GM19468 (cell line): ENCODE measurements around the gene MRPL20.

Experiments used
- ATAC-seq: cut with Tn5 transposase; IDR thresholded peaks from one replicate; pipeline ENCODE4 v1.9.1; 2021; ENCODE audit warnings: mild to moderate bottlenecking, moderate library complexity, moderate number of reproducible peaks; ENCODE audit not compliant: unreplicated experiment; ENCODE audit errors: extremely low read depth

MRPL20 gene

GRCh38 chr1:1367315-1367714 is 39.8 kb downstream of the MRPL20 start:
- no peak for ATAC-seq

- ATAC-seq = no peak
Measured at GRCh38 chr1:1366699-1367066, 40.4 kb downstream of the MRPL20 start.

GRCh38 chr1:1365875-1366698 is 41.0 kb downstream of the MRPL20 start:
- no peak for ATAC-seq

GRCh38 chr1:1364266-1364665 is 42.8 kb downstream of the MRPL20 start:
- ATAC-seq = no peak

GRCh38 chr1:1361982-1362423 is 45.1 kb downstream of the MRPL20 start:
- no peak for ATAC-seq

- no peak for ATAC-seq
Measured at GRCh38 chr1:1361233-1361981, 45.7 kb downstream of the MRPL20 start.

- no peak for ATAC-seq
Measured at GRCh38 chr1:1360506-1361169, 46.5 kb downstream of the MRPL20 start.

- ATAC-seq = no peak
Measured at GRCh38 chr1:1359664-1360468, 47.2 kb downstream of the MRPL20 start.

GRCh38 chr1:1359308-1359663 is 47.8 kb downstream of the MRPL20 start:
- ATAC-seq = no peak

- no peak for ATAC-seq
Measured at GRCh38 chr1:1358433-1359271, 48.4 kb downstream of the MRPL20 start, which contains the start of gene MXRA8. MXRA8 (minus strand) TSS chr1:1358555; CDS start chr1:1358504, 51 bp downstream.

GRCh38 chr1:1357871-1358432 is 49.1 kb downstream of the MRPL20 start:
- no peak for ATAC-seq

GRCh38 chr1:1356796-1357401 is 50.2 kb downstream of the MRPL20 start:
- no peak for ATAC-seq

- ATAC-seq = no peak
Measured at GRCh38 chr1:1356166-1356795, 50.8 kb downstream of the MRPL20 start.

GRCh38 chr1:1355416-1355815 is 51.7 kb downstream of the MRPL20 start:
- ATAC-seq = no peak

- ATAC-seq = no peak
Measured at GRCh38 chr1:1354271-1355247, 52.5 kb downstream of the MRPL20 start.

- no peak for ATAC-seq
Measured at GRCh38 chr1:1353389-1354151, 53.5 kb downstream of the MRPL20 start.
